GM10248 (cell line): ENCODE data around the gene PNKD.

Experiments used
- CTCF ChIA-PET: fragments of 300-600 bp; sonication (Branson Sonifier 250); formaldehyde crosslinking; extraction: SDS; loops from one replicate; lab custom pipeline; 2021; ENCODE audit warnings: antibody characterized with exemption; lab: Yijun Ruan, JAX
- POLR2A ChIA-PET: fragments of 350-650 bp; sonication (Branson Sonifier 250); formaldehyde crosslinking; extraction: SDS; loops from one replicate; lab custom pipeline; 2020; ENCODE audit warnings: antibody characterized with exemption; lab: Yijun Ruan, JAX
- DNase-seq: peaks from one replicate; pipeline ENCODE4 v3.0.0; 2012; ENCODE audit errors: extremely low spot score
- CTCF ChIP-seq: IDR thresholded peaks from 2 replicates; pipeline ENCODE4 v1.5.1; 2012; ENCODE audit warnings: mild to moderate bottlenecking, low read depth; ENCODE audit errors: extremely low read depth, missing control alignments, control extremely low read depth

The PNKD gene

DNA sequence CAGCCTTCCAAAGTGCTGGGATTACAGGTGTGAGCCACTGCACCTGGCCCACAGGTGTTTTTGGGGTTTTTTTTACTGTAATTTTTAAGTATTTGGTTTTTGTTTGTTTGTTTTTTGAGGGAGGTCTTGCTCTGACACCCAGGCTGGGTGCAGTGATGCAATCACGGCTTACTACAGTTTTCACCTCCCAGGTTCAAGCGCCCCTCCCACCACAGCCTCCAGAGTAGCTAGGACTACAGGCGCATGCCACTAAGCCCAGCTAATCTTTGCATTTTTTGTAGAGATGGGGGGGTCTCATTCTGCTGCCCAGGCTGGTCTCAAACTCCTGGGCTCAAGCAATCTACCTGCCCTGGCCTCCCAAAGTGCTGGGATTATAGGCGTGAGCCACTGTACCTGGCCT is 104.5 kb downstream of the PNKD start:
- POLR2A ChIA-PET, result no interaction called here
- CTCF ChIA-PET, result interaction anchor here (1.1 to 1.2 kb wide), 2 partner anchors 21 to 73 kb away, joined by 3 to 4 read pairs; no protein-coding TSS in a partner anchor
- TF ChIP-seq CTCF, result no peak

DNA sequence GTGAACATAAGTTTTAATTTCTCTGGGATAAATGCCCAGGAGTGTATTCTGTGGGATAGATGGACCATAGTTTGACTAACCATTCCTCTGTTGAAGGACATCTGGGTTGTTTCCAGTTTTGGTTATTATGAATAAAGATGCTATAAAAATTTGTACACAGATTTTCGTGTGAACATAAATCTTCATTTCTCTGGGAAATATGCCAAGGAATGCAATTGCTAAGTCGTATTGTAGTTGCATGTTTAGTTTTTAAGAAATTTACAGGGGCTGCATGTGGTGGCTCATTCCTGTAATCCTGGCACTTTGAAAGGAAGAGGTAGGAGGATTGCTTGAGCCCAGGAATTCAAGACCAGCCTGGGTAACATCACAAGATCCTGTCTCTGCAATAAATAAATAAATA is 104.9 kb downstream of the PNKD start:
- ChIA-PET CTCF (interaction anchor here (1.1 to 1.2 kb wide), 2 partner anchors 21 to 73 kb away, joined by 3 to 4 read pairs; no protein-coding TSS in a partner anchor), POLR2A (no interaction called here)
- no peak for TF ChIP-seq CTCF
- no peak for DNase-seq

More for the DNA sequence above, 104.5 kb downstream of the PNKD start:
- no peak for DNase-seq

- TF ChIP-seq CTCF, result no peak
- DNase-seq, result no peak
- POLR2A ChIA-PET, result no interaction called here
Observed at GRCh38 chr2:218378053-218378452, 107.7 kb downstream of the PNKD start.

GRCh38 chr2:218381916-218382366 is 111.6 kb downstream of the PNKD start, which contains the start of gene SLC11A1:
Gene SLC11A1, plus strand, starts transcription at chr2:218382273. Its CDS starts 96 bp downstream, at chr2:218382369.
- no peak for DNase-seq
- no peak for TF ChIP-seq CTCF
- POLR2A ChIA-PET, result no interaction called here
- CTCF ChIA-PET, result interaction anchor here (1.1 to 2.5 kb wide), 2 partner anchors 14 to 15 kb away, joined by 4 to 6 read pairs; no protein-coding TSS in a partner anchor

More at GRCh38 chr2:218378053-218378452, 107.7 kb downstream of the PNKD start:
- CTCF ChIA-PET, result interaction anchor here (0.6 to 3.4 kb wide), 5 partner anchors 13 to 474 kb away, joined by 3 to 12 read pairs (median 3); partner anchors contain the start of gene CATIP

DNA sequence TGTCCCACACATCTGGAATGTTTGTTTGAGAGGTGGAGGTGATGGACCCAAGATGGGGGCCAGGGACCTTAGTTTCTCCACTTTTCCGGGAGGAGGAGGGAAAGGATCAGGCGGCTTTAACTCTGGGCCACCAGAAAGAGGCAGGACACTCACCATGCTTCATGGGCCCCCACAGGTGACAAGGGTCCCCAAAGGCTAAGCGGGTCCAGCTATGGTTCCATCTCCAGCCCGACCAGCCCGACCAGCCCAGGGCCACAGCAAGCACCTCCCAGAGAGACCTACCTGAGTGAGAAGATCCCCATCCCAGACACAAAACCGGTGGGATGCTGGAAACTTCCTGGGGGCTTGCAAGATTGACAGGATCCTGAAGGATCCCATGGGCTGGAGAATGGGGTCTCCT is 112.5 kb downstream of the PNKD start:
- ChIA-PET POLR2A (no interaction called here), CTCF (interaction anchor here (1.0 to 2.5 kb wide), 5 partner anchors 11 to 81 kb away, joined by 3 to 7 read pairs (median 4); no protein-coding TSS in a partner anchor)
- no peak for DNase-seq
- no peak for TF ChIP-seq CTCF

GRCh38 chr2:218383892-218384519 is 113.7 kb downstream of the PNKD start:
- TF ChIP-seq CTCF, result no peak
- no peak for DNase-seq
- POLR2A ChIA-PET, result no interaction called here
- CTCF ChIA-PET, result interaction anchor here (1.0 to 2.8 kb wide), 7 partner anchors 10 to 82 kb away, joined by 3 to 8 read pairs (median 6); partner anchors contain the start of gene CATIP
